Breast epithelium (tissue), 3 donors: ENCODE measurements around the gene BDKRB1.

Experiments
- CTCF ChIP-seq, 3 donors: fragments of 450-650 bp; IDR thresholded peaks; one replicate each; pipeline ENCODE4 v1.5.1; 2016 to 2017; ENCODE audit warnings: antibody characterized with exemption in 3 of 3, mild to moderate bottlenecking in 3 of 3, moderate library complexity in 3 of 3
- POLR2A ChIP-seq: fragments of 450-650 bp; IDR thresholded peaks from one replicate; pipeline ENCODE4 v1.6.1; 2016; ENCODE audit warnings: antibody characterized with exemption, mild to moderate bottlenecking, moderate library complexity
- POLR2AphosphoS5 ChIP-seq, 3 donors: sonication (generic); formaldehyde crosslinking; IDR thresholded peaks; one replicate each; pipeline ENCODE4 v1.6.1; 2017; ENCODE audit warnings: antibody characterized with exemption in 3 of 3

GRCh38 chr14:96265383-96266095 lies 9.5 kb downstream of the BDKRB1 start:
- TF ChIP-seq CTCF (IDR thresholded peaks at IDR 0.05) (no peak), POLR2A (no peak), POLR2AphosphoS5 (IDR thresholded peaks at IDR 0.05) (no peak)
